A549 (cell line): Measurements from ENCODE around the gene CLDN18. TPM values are rescaled to one million over a fixed set of nuclear protein-coding genes. Genes with fewer than 3 reads are reported as not detected.

Experiments used
- ATAC-seq, 2 experiments: fragments of 200-7000 bp in 1 of 2; fragments of >200 bp in 1 of 2; cut with Nextera tagmentation in 1 of 2; cut with Tn5 transposase in 1 of 2; 3 replicates each; pipeline versions ENCODE4 v1.8.0 to v1.9.1; 2018 to 2020; ENCODE audit warnings: mild to moderate bottlenecking in 1 of 2, moderate library complexity in 1 of 2
- CTCF ChIA-PET: fragments of 300-600 bp; sonication (Branson Sonifier 250); formaldehyde crosslinking; extraction: SDS; loops from one replicate; lab custom pipeline; 2021; ENCODE audit warnings: antibody characterized with exemption, inconsistent platforms; lab: Yijun Ruan, JAX
- POLR2A ChIA-PET: fragments of 350-600 bp; formaldehyde crosslinking; extraction: SDS; loops from one replicate; lab custom pipeline; 2021; ENCODE audit warnings: antibody characterized with exemption, inconsistent platforms; lab: Yijun Ruan, JAX
- DNase-seq, 2 experiments: peaks; one replicate each; pipeline versions ENCODE4 v3.0.0 to v3.0.0-alpha.2; 2011 to 2016; ENCODE audit warnings: low read depth in 1 of 2, low spot score in 1 of 2
- FAIRE-seq: peaks from 2 replicates; lab custom pipeline; 2011; peaks lifted over from hg19 to GRCh38; lab: Jason Lieb, UNC
- H3K27ac ChIP-seq, 2 experiments: fragments of >200 bp; sonication (Bioruptor Twin); formaldehyde crosslinking; 3 replicates each; pipeline ENCODE4 v1.5.1; 2016 to 2017
- H3K4me1 ChIP-seq: fragments of >200 bp; sonication (Bioruptor Twin); formaldehyde crosslinking; 3 replicates; pipeline ENCODE4 v1.6.1; 2016
- H3K4me2 ChIP-seq: fragments of >200 bp; sonication (Bioruptor Twin); formaldehyde crosslinking; 3 replicates; pipeline ENCODE4 v1.6.1; 2016
- H3K4me3 ChIP-seq: fragments of >200 bp; sonication (Bioruptor Twin); formaldehyde crosslinking; 3 replicates; pipeline ENCODE4 v1.5.1; 2016
- H3K9me3 ChIP-seq: fragments of >200 bp; sonication (Bioruptor Twin); formaldehyde crosslinking; 3 replicates; pipeline ENCODE4 v1.6.1; 2016
- CEBPB ChIP-seq, 2 experiments: fragments of >200 bp in 1 of 2; sonication (Bioruptor Twin) in 1 of 2; formaldehyde crosslinking in 1 of 2; IDR thresholded peaks; 2 replicates each; pipeline ENCODE4 v1.6.1; 2012 to 2016
- ESRRA ChIP-seq: fragments of 150-350 bp; IDR thresholded peaks from 2 replicates; pipeline ENCODE4 v1.6.1; 2014; ENCODE audit warnings: mild to moderate bottlenecking, low read length, borderline replicate concordance
- FOSB ChIP-seq: fragments of 250-450 bp; sonication (Bioruptor Pico); IDR thresholded peaks from 2 replicates; pipeline ENCODE4 v1.5.0; 2020; ENCODE audit warnings: mild to moderate bottlenecking, moderate library complexity
- FOXS1 ChIP-seq: fragments of 250-450 bp; sonication (Bioruptor Pico); IDR thresholded peaks from 2 replicates; pipeline ENCODE4 v1.5.0; 2020; ENCODE audit warnings: mild to moderate bottlenecking, moderate library complexity
- HDAC2 ChIP-seq: fragments of 200-600 bp; sonication (generic); IDR thresholded peaks from 2 replicates; pipeline ENCODE4 v1.6.1; 2016
- HEYL ChIP-seq: fragments of 250-450 bp; sonication (Bioruptor Pico); IDR thresholded peaks from 2 replicates; pipeline ENCODE4 v1.8.0; 2021; ENCODE audit warnings: mild to moderate bottlenecking, moderate library complexity
- HOXB13 ChIP-seq: fragments of 250-450 bp; sonication (Bioruptor Pico); IDR thresholded peaks from 2 replicates; pipeline ENCODE4 v1.5.0; 2020; ENCODE audit warnings: low read depth, mild to moderate bottlenecking, moderate library complexity
- HOXB5 ChIP-seq: fragments of 250-450 bp; sonication (Bioruptor Pico); IDR thresholded peaks from 2 replicates; pipeline ENCODE4 v1.5.0; 2020; ENCODE audit warnings: mild to moderate bottlenecking, moderate library complexity
- JUN ChIP-seq, 2 experiments: fragments of >200 bp; sonication (Bioruptor Twin); formaldehyde crosslinking; IDR thresholded peaks; 2 replicates in 1 of 2; 3 replicates in 1 of 2; pipeline ENCODE4 v1.6.1; 2016 to 2017
- KDM1A ChIP-seq: fragments of 200-600 bp; sonication (generic); IDR thresholded peaks from 2 replicates; pipeline ENCODE4 v1.6.1; 2016; ENCODE audit warnings: low read depth, mild to moderate bottlenecking
- MAFK ChIP-seq: fragments of 450-650 bp; IDR thresholded peaks from 2 replicates; pipeline ENCODE4 v1.6.1; 2014; ENCODE audit not compliant: partially characterized antibody
- MAZ ChIP-seq: fragments of 150-350 bp; IDR thresholded peaks from 2 replicates; pipeline ENCODE4 v1.6.1; 2014; ENCODE audit warnings: antibody characterized with exemption, low read depth, low read length, borderline replicate concordance
- NFE2L2 ChIP-seq: fragments of 150-350 bp; conservative IDR thresholded peaks from 2 replicates; pipeline ENCODE4 v1.6.1; 2014; ENCODE audit warnings: low read length
- NR3C1 ChIP-seq: fragments of >200 bp; sonication (Bioruptor Twin); formaldehyde crosslinking; IDR thresholded peaks from 3 replicates; pipeline ENCODE4 v1.6.1; 2017
- POLR2A ChIP-seq: IDR thresholded peaks from 2 replicates; pipeline ENCODE4 v1.6.1; 2012; ENCODE audit warnings: mild to moderate bottlenecking, low read length
- POLR2AphosphoS2 ChIP-seq: conservative IDR thresholded peaks from 2 replicates; pipeline ENCODE4 v1.6.1; 2012; ENCODE audit warnings: low read length, improper control_type of control experiment, inconsistent platforms
- RARB ChIP-seq: fragments of 250-450 bp; sonication (Bioruptor Pico); IDR thresholded peaks from 2 replicates; pipeline ENCODE4 v1.8.0; 2021; ENCODE audit warnings: mild to moderate bottlenecking, moderate library complexity
- RCOR1 ChIP-seq: fragments of 150-350 bp; IDR thresholded peaks from 2 replicates; pipeline ENCODE4 v1.6.1; 2014; ENCODE audit warnings: antibody characterized with exemption, low read length, low read depth
- RFX5 ChIP-seq: fragments of 450-650 bp; IDR thresholded peaks from 2 replicates; pipeline ENCODE4 v1.7.1; 2014; ENCODE audit warnings: antibody characterized with exemption, mild to moderate bottlenecking, moderate library complexity
- SREBF2 ChIP-seq: fragments of 450-650 bp; IDR thresholded peaks from 2 replicates; pipeline ENCODE4 v1.6.1; 2014; ENCODE audit warnings: mild to moderate bottlenecking, moderate library complexity
- TFCP2L1 ChIP-seq: fragments of 250-450 bp; sonication (Bioruptor Pico); IDR thresholded peaks from 2 replicates; pipeline ENCODE4 v1.5.0; 2021; ENCODE audit warnings: mild to moderate bottlenecking
- ZC3H11A ChIP-seq: fragments of 450-650 bp; IDR thresholded peaks from 2 replicates; pipeline ENCODE4 v1.6.1; 2014; ENCODE audit warnings: antibody characterized with exemption, mild to moderate bottlenecking
- ZNF302 ChIP-seq: fragments of 250-450 bp; sonication (Bioruptor Pico); IDR thresholded peaks from 2 replicates; pipeline ENCODE4 v1.9.0; 2021; ENCODE audit warnings: inconsistent platforms, mild to moderate bottlenecking, moderate library complexity
- WGBS: methylation state at CpG from one replicate; pipeline ENCODE4 v1.1.6; 2017; ENCODE audit errors: missing lambda C conversion rate; 5-methylcytosine and 5-hydroxymethylcytosine counted together
- polyA plus RNA-seq, 4 experiments: library from polyadenylated mRNA; depleted of rRNA in 3 of 4; stranded (reverse); fragments of >200 nt; fragmentation: RNase III in 1 of 4; extraction: RNeasy Plus Mini Kit Qiagen cat#74134 plus additional on column Dnase treatment in 1 of 4; gene quantifications; 2 replicates in 3 of 4; 3 replicates in 1 of 4; pipeline ENCODE4 v1.2.3, GENCODE V29; 2011 to 2017
- TF ChIP-seq, protein P1 (sequence below): fragments of 450-650 bp; IDR thresholded peaks from 2 replicates; pipeline ENCODE4 v1.6.1; 2014; ENCODE audit warnings: antibody characterized with exemption
- TF ChIP-seq, protein P2 (sequence below): fragments of >200 bp; sonication (Bioruptor Twin); formaldehyde crosslinking; IDR thresholded peaks from 3 replicates; pipeline ENCODE4 v1.6.1; 2016
- TF ChIP-seq, protein P3 (sequence below): IDR thresholded peaks from 2 replicates; pipeline ENCODE4 v1.6.1; 2012
- TF ChIP-seq, protein P4 (sequence below): fragments of >200 bp; sonication (Bioruptor Twin); formaldehyde crosslinking; IDR thresholded peaks from 2 replicates; pipeline ENCODE4 v1.6.1; 2016

The CLDN18 gene
- polyA plus RNA-seq, 2 of the 4 experiments (the other 2 are of a cell fraction), result not detected

DNA sequence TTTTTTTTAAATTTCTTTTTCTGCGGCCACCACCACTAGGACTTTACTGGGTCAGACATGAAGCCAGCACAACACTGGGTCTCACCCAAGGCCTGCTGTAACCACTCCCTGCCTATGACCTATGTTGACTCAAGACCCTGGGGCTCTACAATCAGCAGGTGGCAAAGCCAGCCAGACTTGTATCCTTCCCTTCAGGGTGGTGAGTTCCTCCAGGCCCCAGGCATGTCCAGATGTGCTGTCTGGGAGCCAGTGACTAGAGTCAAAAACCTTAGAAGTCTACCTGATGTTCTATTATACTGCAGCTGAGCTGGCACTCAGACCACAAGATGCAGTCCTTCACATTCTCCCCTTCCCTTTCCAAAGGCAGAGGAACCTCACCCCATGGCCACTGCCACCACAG lies 31.6 kb upstream of the CLDN18 start:
- FAIRE-seq, result no peak
- Histone ChIP-seq H3K9me3 (no peaks in the 10 kb centered on the region), H3K4me3 (no peak overlapping the region), H3K27ac (no peak overlapping the region), H3K4me1 (no peaks in the 10 kb centered on the region), H3K4me2 (no peak overlapping the region)
- WGBS, result 95% methylated on average over 1 of the region's 1 CpG
- POLR2A ChIA-PET, result no interaction called here
- TF ChIP-seq, protein P1, sequence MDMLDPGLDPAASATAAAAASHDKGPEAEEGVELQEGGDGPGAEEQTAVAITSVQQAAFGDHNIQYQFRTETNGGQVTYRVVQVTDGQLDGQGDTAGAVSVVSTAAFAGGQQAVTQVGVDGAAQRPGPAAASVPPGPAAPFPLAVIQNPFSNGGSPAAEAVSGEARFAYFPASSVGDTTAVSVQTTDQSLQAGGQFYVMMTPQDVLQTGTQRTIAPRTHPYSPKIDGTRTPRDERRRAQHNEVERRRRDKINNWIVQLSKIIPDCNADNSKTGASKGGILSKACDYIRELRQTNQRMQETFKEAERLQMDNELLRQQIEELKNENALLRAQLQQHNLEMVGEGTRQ, result no peak
- TF ChIP-seq ZC3H11A, result no peak
- TF ChIP-seq POLR2AphosphoS2, result no peak
- TF ChIP-seq RARB, result no peak
- no peak for TF ChIP-seq MAZ
- TF ChIP-seq HEYL, result no peak
- TF ChIP-seq HDAC2, result no peak
- no peak for TF ChIP-seq TFCP2L1
- no peak for TF ChIP-seq POLR2A
- no peak for TF ChIP-seq MAFK
- TF ChIP-seq FOXS1 (CRISPR knock-in tag), result no peak
- TF ChIP-seq, protein P2, sequence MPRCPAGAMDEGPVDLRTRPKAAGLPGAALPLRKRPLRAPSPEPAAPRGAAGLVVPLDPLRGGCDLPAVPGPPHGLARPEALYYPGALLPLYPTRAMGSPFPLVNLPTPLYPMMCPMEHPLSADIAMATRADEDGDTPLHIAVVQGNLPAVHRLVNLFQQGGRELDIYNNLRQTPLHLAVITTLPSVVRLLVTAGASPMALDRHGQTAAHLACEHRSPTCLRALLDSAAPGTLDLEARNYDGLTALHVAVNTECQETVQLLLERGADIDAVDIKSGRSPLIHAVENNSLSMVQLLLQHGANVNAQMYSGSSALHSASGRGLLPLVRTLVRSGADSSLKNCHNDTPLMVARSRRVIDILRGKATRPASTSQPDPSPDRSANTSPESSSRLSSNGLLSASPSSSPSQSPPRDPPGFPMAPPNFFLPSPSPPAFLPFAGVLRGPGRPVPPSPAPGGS, result no peak
- TF ChIP-seq RFX5, result no peak
- no peak for TF ChIP-seq ESRRA
- no peak for TF ChIP-seq SREBF2
- TF ChIP-seq, protein P3, sequence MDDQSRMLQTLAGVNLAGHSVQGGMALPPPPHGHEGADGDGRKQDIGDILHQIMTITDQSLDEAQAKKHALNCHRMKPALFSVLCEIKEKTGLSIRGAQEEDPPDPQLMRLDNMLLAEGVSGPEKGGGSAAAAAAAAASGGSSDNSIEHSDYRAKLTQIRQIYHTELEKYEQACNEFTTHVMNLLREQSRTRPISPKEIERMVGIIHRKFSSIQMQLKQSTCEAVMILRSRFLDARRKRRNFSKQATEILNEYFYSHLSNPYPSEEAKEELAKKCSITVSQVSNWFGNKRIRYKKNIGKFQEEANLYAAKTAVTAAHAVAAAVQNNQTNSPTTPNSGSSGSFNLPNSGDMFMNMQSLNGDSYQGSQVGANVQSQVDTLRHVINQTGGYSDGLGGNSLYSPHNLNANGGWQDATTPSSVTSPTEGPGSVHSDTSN, result no peak
- TF ChIP-seq FOSB (CRISPR knock-in tag), result no peak
- no peak for TF ChIP-seq CEBPB (IDR thresholded peaks at IDR 0.05)
- no peak for TF ChIP-seq NR3C1
- TF ChIP-seq NFE2L2, result no peak
- TF ChIP-seq, all 56 proteins: peak for 0
- ATAC-seq, result no peak
- CTCF ChIA-PET, result no interaction called here
- no peak for DNase-seq

DNA sequence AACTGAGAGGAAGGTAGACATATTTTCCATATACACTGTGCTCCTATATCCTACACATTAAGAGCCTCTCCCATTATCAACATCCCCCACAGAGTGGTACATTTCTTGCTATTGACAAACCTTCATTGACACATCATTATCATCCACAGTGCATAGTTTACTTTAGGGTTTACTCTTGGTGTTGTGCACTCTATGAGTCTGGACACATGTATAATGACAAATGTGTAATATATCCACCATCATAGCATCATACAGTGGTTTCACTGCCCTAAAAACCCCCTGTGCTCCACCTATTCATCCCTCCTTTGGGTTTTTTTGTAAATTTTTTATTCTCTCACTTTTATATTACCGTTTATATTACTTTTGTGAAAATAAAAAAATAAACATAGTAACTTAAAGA lies 22.2 kb upstream of the CLDN18 start:
- 10% methylated on average over 1 of the region's 1 CpG for WGBS
- no peak for FAIRE-seq
- TF ChIP-seq RFX5 (no peak), HOXB13 (CRISPR knock-in tag) (no peak), RCOR1 (no peak), HOXB5 (CRISPR knock-in tag) (no peak), MAZ (no peak)
- TF ChIP-seq, protein P4, sequence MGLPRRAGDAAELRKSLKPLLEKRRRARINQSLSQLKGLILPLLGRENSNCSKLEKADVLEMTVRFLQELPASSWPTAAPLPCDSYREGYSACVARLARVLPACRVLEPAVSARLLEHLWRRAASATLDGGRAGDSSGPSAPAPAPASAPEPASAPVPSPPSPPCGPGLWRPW, result no peak
- Histone ChIP-seq H3K4me3 (no peak overlapping the region), H3K4me2 (no peak overlapping the region), H3K27ac (no peak overlapping the region), H3K9me3 (no peaks in the 10 kb centered on the region), H3K4me1 (no peaks in the 10 kb centered on the region)
- no peak for DNase-seq
- ChIA-PET CTCF (interaction anchor here (0.8 kb wide), 1 partner anchor 16 kb away, joined by 3 read pairs; no protein-coding TSS in a partner anchor), POLR2A (no interaction called here)
- no peak for ATAC-seq

DNA sequence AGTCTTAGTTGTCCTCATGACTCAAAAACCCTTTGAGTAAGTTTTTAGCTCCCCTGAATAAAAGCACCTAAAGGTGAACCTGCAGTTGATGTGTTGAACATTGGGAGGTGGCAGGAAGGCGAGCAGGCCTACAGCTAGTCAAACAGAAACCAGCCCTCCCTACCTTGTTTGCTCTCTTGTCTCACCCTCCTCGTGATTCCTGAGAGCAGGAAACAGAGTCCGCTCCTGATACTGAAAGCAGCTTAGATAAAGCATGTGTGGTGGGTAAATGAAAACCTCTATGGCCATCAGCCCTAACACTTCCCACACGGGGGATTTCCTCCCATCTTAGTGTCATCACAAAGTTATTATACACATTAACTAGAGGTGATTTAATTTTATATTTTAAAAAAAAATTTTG lies 21.8 kb upstream of the CLDN18 start:
- no peak for TF ChIP-seq POLR2A
- TF ChIP-seq, protein P4, result no peak
- no peak for TF ChIP-seq JUN (IDR thresholded peaks at IDR 0.05)
- no peak for TF ChIP-seq ZNF302 (CRISPR knock-in tag)
- no peak for TF ChIP-seq KDM1A
- no peak for TF ChIP-seq FOXS1 (CRISPR knock-in tag)
- TF ChIP-seq HDAC2, result no peak
- WGBS, result 34% methylated on average over 4 of the region's 4 CpGs
- ChIA-PET POLR2A (no interaction called here), CTCF (interaction anchor here (0.8 kb wide), 1 partner anchor 16 kb away, joined by 3 read pairs; no protein-coding TSS in a partner anchor)
- H3K27ac ChIP-seq, result no peak overlapping the region
- H3K4me1 ChIP-seq, result no peaks in the 10 kb centered on the region
- no peaks in the 10 kb centered on the region for H3K9me3 ChIP-seq
- FAIRE-seq (no peak), DNase-seq (no peak), ATAC-seq (no peak)
- H3K4me2 ChIP-seq, result no peak overlapping the region
- H3K4me3 ChIP-seq, result no peak overlapping the region
